NB4 (cell line): ENCODE data around the gene SUMO3.

ENCODE experiments used
- CTCF ChIP-seq: IDR thresholded peaks from one replicate; pipeline ENCODE4 v1.5.1; 2012; ENCODE audit warnings: low read depth, low read length
- POLR2A ChIP-seq: IDR thresholded peaks from 2 replicates; pipeline ENCODE4 v1.6.1; 2011; ENCODE audit warnings: mild to moderate bottlenecking; ENCODE audit not compliant: insufficient read length; ENCODE audit errors: extremely low read depth

GRCh38 chr21:44763451-44764318 lies 54.2 kb downstream of the SUMO3 start:
- TF ChIP-seq CTCF (no peak), POLR2A (no peak)
